ENCODE data around the gene RNF150.
A peak's percentile ranks its signal among the peaks of the same experiment; 100 is the strongest.
"Not testable (repeated sequence)": the region's sequence is repeated elsewhere in the genome, so short reads cannot be mapped to it uniquely, and the experiment has no call there.

Gene RNF150

GRCh38 chr4:141075553-141075952 lies 57.7 kb downstream of the RNF150 start:
- DNase-seq (ENCODE audit: low spot score): no peak

DNA sequence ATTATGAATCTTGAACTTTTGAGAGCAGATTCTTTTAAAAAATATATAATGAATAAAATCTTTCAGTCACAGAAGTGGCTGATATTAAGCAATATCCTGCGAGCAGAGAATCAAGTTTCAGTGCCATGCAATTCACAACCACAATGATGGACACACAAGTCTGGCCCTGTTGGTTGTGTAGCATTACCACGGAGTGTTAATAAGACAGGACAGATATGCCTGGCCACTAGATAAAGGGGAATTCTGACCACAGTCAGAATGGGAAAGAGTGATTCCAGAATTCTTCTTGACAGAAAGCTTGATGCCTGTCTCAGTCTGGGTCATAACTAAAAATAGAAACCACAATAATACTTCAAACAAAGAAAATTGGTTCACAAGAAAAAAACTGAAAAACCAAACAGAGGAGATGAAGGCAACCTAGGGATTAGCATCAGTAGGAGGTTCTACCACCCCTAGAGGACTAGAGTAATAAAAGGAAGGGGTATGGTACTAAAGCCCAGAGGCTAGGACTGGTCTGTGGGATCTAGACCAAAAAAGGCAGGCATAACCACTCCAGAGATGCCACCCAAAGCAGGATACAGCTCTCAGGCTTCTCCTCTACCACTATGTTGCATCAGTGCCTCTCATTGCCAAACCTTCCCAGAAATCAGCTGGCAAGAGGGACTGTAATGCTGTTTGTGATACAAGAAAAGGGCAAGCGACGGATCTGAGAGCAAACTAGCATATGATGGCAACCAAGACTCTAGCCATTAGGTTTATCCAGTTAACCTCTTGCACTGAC lies 59.0 kb downstream of the RNF150 start:
- DNase-seq (ENCODE audit: low spot score): peak; percentile 27

DNA sequence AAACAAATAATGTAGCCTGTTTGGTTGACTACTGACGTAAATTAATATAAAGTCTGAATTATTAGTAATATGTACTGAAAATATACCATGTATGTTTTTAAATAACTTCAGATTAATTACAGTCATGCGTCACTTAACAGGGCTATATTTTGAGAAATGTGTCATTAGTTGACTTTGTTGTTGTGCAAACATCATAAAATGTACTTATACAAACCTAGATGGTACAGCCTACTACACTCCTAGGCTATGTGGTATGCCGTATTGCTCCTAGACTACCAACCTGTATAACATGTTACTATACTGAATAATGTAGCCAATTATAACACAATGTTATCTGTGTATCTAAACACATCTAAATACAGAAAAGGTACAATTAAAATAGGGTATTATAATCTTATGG lies 66.6 kb downstream of the RNF150 start:
- no peak for DNase-seq (ENCODE audit: low spot score)

DNA sequence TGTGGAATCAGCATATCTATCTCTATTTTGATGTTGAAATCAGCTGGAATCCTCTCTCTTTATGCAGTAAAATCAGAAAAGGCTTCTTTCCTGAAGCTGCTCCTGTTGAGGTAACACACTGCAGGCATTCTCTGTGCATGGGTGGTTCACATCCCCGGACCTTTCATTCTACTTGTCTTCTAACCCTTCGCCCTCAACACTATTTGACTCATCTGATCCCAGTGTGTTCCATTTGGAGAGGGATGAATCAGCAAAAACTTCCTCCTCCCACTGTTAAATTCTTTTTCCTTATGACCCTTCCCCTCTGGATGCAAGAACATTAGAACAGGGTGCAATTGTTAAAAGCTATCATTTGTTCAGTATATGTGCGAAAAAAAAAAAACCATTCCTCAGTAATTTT lies 67.4 kb downstream of the RNF150 start:
- DNase-seq (ENCODE audit: low spot score): no peak

DNA sequence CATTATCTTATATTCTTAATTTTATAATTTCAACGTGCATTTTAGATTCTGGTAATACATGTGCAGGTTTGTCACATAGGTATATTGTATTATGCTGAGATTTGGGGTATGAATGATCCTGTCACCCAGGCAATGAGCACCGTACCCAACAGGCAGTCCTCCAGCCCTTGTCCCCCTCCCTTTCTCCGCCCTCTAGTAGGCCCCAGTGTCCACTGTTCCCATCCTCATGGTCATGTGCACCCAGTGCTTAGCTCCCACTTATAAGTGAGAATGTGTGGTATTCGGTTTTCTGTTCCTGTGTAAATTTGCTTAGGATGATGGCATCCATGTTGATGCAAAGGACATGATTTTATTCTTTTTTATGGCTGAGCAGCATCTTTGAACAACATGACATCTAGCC lies 70.6 kb downstream of the RNF150 start:
- no peak for DNase-seq (ENCODE audit: low spot score)

DNA sequence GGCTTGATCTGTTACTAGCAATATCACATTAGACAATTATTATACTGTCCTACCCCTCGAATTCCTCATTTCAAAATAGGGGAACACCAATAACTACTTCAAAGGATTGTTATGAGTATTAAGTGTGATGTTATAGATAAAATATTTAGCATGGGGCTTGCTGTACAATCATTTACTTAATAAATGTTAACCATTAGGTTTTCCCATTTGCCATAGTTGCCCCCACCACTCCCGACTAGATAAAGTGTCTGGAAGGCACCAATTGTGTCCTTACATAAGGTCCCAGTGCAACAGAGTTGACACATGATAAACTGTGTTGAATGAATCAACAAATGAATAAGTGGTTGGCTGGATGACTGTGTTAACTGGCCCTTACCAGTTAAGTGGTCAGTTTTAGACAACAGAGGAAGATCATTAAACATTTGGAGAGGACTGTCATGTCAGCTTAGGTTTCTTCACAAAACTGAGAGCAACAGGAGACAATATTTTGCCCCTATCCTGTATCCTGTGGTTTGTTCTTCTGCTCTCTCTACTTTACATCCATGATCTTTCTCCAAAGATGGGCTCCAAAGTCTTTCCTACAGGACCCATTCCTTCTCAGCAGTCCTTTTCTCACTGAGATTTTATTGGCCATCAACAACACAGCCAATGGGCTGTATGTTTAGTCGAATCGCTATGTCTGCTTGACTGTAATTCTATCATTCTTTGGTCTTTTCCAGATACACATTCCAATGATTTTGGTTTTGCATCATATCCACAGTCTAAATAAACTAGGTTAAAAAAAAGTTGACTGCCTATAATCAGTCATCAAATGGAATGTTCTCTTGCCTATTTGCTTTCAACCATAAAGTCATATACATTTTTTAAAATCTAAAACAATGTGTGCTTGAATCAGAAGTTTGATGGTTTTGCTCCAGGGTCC lies 74.4 kb downstream of the RNF150 start:
- peak; percentile 21 for DNase-seq (ENCODE audit: low spot score)

DNA sequence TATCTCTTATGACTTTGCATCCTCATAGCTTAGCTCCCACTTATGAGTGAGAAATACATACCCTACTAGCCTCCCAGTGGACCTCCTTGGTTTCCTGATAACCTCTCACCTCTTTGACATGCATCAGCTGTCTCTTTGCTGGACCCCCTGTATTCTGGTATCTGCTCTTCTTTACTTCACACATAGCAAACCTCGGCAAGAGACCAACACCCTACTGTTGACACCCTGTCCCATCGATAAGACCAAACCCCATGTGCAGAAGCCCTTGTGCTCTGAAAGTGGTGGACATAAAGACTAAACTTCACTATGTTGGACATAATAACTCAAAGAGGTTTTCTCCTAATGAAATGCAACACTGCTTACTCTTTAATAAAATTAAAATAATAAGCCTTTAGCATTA lies 75.7 kb downstream of the RNF150 start:
- no peak for DNase-seq (ENCODE audit: low spot score)

GRCh38 chr4:141056473-141056872 lies 76.8 kb downstream of the RNF150 start:
- DNase-seq (ENCODE audit: low spot score): no peak

- DNase-seq (ENCODE audit: low spot score): no peak
These were observed 78.8 kb downstream of the RNF150 start for GRCh38 chr4:141054446-141054845.

DNA sequence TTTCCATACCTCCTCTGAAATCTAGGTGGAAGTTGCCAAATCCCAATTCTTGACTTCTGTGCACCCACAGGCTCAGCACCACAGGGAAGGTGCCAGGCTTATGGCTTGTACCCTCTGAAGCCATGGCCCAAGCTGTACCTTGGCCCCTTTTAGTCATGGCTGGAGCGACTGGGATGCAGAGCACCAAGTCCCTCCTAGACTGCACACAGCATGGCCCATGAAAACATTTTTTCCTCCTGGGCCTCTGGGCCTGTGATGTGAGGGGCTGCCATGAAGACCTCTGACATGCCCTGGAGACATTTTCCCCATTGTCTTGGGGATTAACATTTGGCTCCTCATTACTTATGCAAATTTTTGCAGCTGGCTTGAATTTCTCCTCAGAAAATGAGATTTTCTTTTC lies 82.3 kb downstream of the RNF150 start:
- not testable (repeated sequence) for DNase-seq (ENCODE audit: low spot score)

GRCh38 chr4:141047228-141047884 lies 85.9 kb downstream of the RNF150 start:
- DNase-seq (ENCODE audit: low spot score): peak; percentile 12

- DNase-seq (ENCODE audit: low spot score): peak; percentile 88
These were observed 87.0 kb downstream of the RNF150 start for GRCh38 chr4:141046255-141046654.

- no peak for DNase-seq (ENCODE audit: low spot score)
These were observed 87.4 kb downstream of the RNF150 start for GRCh38 chr4:141045848-141046247.

GRCh38 chr4:141041021-141041476 lies 92.2 kb downstream of the RNF150 start:
- no peak for DNase-seq (ENCODE audit: low spot score)

DNA sequence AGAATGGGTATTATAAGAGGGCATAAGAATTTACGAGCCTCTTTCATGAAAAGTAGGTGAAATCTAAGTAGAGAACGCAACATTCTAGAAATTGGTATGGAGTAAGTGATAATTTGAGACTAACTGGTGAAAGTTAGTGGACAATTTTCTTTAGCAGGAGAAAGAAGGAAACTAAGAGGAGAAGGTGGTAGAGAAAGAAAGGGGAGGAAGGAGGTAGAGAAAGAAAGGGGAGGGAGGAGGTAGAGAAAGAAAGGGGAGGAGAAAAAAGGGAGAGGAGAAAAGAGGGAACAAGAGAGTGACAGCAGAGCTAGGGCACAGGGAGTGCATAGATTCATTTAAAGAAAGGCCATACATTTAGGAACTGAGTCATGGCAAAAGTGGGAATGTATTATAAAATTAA lies 94.1 kb downstream of the RNF150 start:
- no peak for DNase-seq (ENCODE audit: low spot score)

DNA sequence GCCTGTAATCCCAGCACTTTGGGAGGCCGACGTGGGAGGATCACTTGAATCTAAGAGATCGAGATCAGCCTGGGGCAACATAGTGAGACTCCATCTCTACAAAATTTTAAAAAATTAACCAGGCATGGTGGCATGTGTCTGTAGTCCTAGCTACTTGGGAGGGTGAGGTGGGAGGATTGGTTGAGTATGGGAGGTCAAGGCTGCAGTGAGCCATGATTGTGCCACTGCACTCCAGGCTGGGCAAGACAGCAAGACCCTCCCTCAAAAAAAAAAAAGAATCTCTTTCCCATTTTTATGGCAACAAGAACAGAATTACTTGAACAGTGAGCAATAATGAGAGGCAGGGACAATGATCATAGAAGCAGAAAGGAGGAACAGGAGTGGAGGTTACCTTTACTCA lies 94.8 kb downstream of the RNF150 start:
- no peak for DNase-seq (ENCODE audit: low spot score)

DNA sequence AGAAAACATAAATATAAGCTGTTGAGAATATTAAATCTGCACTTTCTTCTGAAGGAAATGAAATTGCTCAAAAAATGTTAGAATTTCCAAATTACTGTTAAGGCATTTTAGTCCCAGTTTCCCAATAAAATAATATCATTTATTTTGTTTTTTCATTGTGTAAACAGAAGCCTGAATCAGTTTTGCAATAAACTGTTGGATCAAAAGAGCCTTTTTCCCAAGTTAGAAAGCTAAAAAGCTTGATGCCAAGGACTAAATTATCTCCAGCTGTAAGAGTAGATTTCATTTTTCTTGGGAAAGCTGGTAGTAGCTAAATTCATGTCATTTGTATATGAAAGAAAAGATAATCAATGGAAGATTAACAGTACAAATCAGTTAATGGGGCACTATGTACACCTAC lies 95.8 kb downstream of the RNF150 start:
- no peak for DNase-seq (ENCODE audit: low spot score)

- no peak for DNase-seq (ENCODE audit: low spot score)
These were observed 96.5 kb downstream of the RNF150 start for GRCh38 chr4:141036786-141037185.

DNA sequence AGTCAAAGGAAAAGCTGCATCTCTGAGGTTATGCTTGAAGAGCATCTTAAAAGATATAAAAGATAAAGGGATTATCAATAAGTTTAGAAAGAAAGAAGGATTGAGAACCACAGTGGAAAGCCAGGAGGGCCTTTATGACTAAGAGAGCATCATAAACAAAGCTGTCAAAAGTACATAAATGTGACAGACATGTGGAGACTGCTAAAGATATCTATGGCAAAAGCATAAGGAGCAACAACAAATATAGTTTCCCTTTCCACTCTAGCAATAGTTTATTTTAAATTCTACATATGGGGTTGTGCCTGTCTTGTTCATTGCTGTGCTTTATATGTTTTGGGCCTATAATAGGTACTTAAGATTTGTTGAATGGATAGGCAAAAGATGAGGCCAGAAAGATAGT lies 97.3 kb downstream of the RNF150 start:
- no peak for DNase-seq (ENCODE audit: low spot score)

DNA sequence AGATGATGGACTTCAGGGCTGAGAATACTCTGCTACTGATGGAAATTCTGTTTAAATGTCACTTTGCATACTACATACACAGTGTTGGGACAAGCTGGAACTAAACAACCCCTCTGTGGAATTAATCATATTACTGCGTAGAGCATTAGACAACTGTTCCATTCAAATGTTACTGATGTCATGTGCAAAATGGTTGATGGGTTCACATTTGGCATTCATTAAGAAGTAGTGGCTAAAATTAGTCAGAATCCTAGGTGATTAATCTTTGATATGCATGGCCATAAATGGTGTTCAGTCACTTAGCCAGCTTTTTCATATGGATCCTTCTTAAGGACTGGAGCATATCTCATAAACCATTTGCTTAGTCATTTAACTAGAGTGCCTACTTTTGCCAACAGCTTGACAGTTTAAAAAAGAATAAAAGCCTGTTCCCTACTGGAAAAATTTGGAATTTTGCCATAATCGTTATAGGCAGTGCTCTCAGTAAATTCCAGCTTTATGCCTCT lies 105.2 kb downstream of the RNF150 start:
- DNase-seq (ENCODE audit: low spot score): peak; percentile 53

DNA sequence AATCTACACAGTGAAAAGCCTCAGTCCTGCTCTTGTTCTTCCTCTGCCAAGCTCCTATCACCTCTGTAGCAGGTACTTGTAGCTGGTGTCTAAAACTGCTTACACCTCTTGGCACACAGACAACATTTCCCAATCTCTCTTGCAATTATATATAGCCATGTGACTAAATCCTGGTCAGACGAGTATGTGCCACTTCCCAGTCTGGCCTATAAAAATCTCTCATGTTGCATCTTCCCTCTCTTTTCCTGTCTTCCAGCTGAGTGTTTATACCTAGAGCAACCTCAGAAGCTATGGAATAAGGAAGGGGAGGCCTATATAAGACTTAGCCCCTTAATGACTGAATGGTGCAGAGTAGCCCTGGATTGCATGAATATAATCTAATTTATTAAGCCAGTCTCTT lies 105.8 kb downstream of the RNF150 start:
- DNase-seq (ENCODE audit: low spot score): peak; percentile 5

DNA sequence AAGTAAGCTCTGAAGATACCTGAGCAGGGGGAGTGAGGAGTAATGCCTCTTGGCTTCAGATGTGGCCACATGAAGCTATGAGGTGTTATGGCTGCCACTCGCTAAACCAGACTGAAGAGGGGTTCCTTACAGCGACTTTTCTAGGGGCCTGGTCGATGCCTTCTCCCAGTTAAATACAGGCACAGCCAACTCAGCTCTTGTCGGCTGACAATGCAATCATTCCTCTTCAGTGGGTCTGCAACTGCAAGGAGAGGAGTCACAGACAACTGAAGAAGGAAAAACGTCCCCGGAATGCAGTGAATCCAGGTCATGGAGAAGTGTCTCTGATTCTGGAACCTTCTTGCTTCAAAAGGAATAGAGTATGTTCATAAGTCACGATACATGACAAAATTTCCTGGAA lies 106.4 kb downstream of the RNF150 start:
- DNase-seq (ENCODE audit: low spot score): no peak

All from GM03348 (cell line).